Panc1 (cell line): ENCODE results near the gene ORMDL2.

Experiments
- CTCF ChIP-seq: fragments of 450-650 bp; IDR thresholded peaks from 2 replicates; pipeline ENCODE4 v1.5.1; 2017; ENCODE audit warnings: mild to moderate bottlenecking
- POLR2AphosphoS5 ChIP-seq: IDR thresholded peaks from 2 replicates; pipeline ENCODE4 v1.6.1; 2012; ENCODE audit warnings: mild to moderate bottlenecking, low read depth, low read length, moderate library complexity
- REST ChIP-seq, 2 experiments: IDR thresholded peaks; 2 replicates each; pipeline ENCODE4 v1.6.1; 2011 to 2012; ENCODE audit warnings: low read depth in 2 of 2, control low read depth in 1 of 2, low read length in 1 of 2, mild to moderate bottlenecking in 1 of 2, moderate library complexity in 1 of 2; ENCODE audit not compliant: insufficient read depth in 1 of 2

- TF ChIP-seq CTCF = no peak
- no peak for TF ChIP-seq POLR2AphosphoS5
- no peak for TF ChIP-seq REST (IDR thresholded peaks at IDR 0.05; ENCODE audit: insufficient read depth in 1 of 2, low read depth in 2 of 2, low read length in 1 of 2)
Measured at GRCh38 chr12:55824726-55825125, 6.9 kb downstream of the ORMDL2 start.
